H54 (cell line): ENCODE results near the gene ARAP2.
A peak's percentile ranks its signal among the peaks of the same experiment; 100 is the strongest.

Experiments
- DNase-seq: peaks from one replicate; pipeline ENCODE4 v3.0.0; 2011; ENCODE audit warnings: low spot score, mixed read lengths; ENCODE audit not compliant: insufficient read length
- FAIRE-seq: peaks from 3 replicates; lab custom pipeline; 2011; peaks lifted over from hg19 to GRCh38; lab: Jason Lieb, UNC
- POLR2A ChIP-seq: IDR thresholded peaks from 2 replicates; pipeline ENCODE4 v1.6.1; 2011; ENCODE audit warnings: low read depth, mild to moderate bottlenecking, low read length

Gene ARAP2

GRCh38 chr4:36244257-36245082 lies at the start of gene ARAP2:
Gene ARAP2, minus strand, starts transcription at chr4:36244514. Its CDS starts 15,028 bp downstream, at chr4:36229486.
- FAIRE-seq = no peak
- no peak for TF ChIP-seq POLR2A
- peak; percentile 48 for DNase-seq

GRCh38 chr4:36292556-36293188 lies 48.4 kb upstream of the ARAP2 start:
- no peak for TF ChIP-seq POLR2A
- no peak for DNase-seq
- no peak for FAIRE-seq

- DNase-seq (no peak), FAIRE-seq (no peak)
- no peak for TF ChIP-seq POLR2A
Observed at GRCh38 chr4:36290641-36291040, 46.3 kb upstream of the ARAP2 start.

- no peak for TF ChIP-seq POLR2A
- DNase-seq (no peak), FAIRE-seq (peak; percentile 27)
Observed at GRCh38 chr4:36288731-36289426, 44.6 kb upstream of the ARAP2 start.

GRCh38 chr4:36286481-36286871 lies 42.2 kb upstream of the ARAP2 start:
- no peak for DNase-seq
- no peak for FAIRE-seq
- TF ChIP-seq POLR2A = no peak

- DNase-seq = no peak
- no peak for TF ChIP-seq POLR2A
- peak; percentile 74 for FAIRE-seq
Observed at GRCh38 chr4:36285784-36286480, 41.6 kb upstream of the ARAP2 start.

- FAIRE-seq (no peak), DNase-seq (no peak)
- TF ChIP-seq POLR2A = no peak
Observed at GRCh38 chr4:36283912-36284465, 39.7 kb upstream of the ARAP2 start.

GRCh38 chr4:36282503-36283030 lies 38.3 kb upstream of the ARAP2 start:
- no peak for FAIRE-seq
- DNase-seq = no peak
- TF ChIP-seq POLR2A = no peak

GRCh38 chr4:36281384-36282106 lies 37.2 kb upstream of the ARAP2 start, which contains the start of gene DTHD1:
Gene DTHD1, plus strand, starts transcription at chr4:36281616. Its CDS starts 143 bp downstream, at chr4:36281759.
- TF ChIP-seq POLR2A = no peak
- DNase-seq (no peak), FAIRE-seq (no peak)

- FAIRE-seq (no peak), DNase-seq (no peak)
- TF ChIP-seq POLR2A = no peak
Observed at GRCh38 chr4:36280555-36280954, 36.2 kb upstream of the ARAP2 start.

- no peak for TF ChIP-seq POLR2A
- DNase-seq (no peak), FAIRE-seq (no peak)
Observed at GRCh38 chr4:36278789-36279188, 34.5 kb upstream of the ARAP2 start.

GRCh38 chr4:36277533-36277932 lies 33.2 kb upstream of the ARAP2 start:
- no peak for TF ChIP-seq POLR2A
- no peak for FAIRE-seq

More at GRCh38 chr4:36277533-36277932, 33.2 kb upstream of the ARAP2 start:
- DNase-seq = no peak
